ENCODE data around the gene SCN10A. TPM values are rescaled to one million over a fixed set of nuclear protein-coding genes. Genes with fewer than 3 reads are reported as not detected.

The SCN10A gene
- total RNA-seq, 2 donors from 2014 or later: not detected

DNA sequence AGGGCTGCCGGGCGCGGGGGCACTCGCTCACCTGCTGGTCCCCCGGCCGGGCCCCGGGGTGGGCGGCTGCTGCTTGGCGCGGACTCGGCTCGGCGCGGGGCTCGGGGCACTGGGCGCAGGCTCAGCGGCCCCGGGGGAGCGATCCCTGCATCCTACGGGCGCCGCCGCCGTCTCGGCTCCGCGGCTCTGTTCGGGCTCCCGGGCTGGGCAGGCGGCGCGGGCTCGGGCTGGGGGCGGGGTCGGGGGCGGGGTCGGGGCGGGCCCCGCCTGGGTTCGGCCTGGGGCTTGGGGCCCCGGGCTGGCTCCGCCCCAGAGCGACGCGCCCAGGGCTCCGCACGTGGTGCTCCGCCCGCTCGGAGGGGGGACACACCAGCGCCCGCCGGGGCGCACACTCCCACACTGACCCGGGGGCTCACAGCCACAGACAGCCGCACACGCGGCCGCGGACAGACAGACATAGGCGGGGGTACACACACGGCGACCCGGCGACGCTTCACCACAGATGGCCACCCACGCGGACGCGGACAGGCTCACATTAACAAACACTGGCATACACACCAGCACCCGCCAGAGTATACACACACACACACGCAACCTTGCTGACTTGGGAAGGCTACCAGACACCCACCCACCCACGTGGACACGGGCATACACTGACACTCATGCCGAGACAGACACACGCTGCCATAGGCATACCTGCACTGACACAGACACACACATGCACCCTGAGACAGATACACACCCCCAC is 166.3 kb downstream of the SCN10A start, which contains the start of gene SCN5A:
Gene SCN5A (minus strand): TSS at position 188 of the 748 bp plus-strand sequence. CDS start 16,380 bp downstream, outside the sequence.
- peaks cover 22% of the 10 kb centered on the region for H3K4me1 ChIP-seq
- H3K9me3 ChIP-seq: no peaks in the 10 kb centered on the region
- TF ChIP-seq POLR2A (IDR thresholded peaks at IDR 0.05): no peak
- TF ChIP-seq, protein P1, sequence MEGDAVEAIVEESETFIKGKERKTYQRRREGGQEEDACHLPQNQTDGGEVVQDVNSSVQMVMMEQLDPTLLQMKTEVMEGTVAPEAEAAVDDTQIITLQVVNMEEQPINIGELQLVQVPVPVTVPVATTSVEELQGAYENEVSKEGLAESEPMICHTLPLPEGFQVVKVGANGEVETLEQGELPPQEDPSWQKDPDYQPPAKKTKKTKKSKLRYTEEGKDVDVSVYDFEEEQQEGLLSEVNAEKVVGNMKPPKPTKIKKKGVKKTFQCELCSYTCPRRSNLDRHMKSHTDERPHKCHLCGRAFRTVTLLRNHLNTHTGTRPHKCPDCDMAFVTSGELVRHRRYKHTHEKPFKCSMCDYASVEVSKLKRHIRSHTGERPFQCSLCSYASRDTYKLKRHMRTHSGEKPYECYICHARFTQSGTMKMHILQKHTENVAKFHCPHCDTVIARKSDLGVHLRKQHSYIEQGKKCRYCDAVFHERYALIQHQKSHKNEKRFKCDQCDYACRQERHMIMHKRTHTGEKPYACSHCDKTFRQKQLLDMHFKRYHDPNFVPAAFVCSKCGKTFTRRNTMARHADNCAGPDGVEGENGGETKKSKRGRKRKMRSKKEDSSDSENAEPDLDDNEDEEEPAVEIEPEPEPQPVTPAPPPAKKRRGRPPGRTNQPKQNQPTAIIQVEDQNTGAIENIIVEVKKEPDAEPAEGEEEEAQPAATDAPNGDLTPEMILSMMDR (IDR thresholded peaks at IDR 0.05): peak in 1 of 7 experiments; percentile 3
- intact Hi-C loops (cut with DNase I): loop anchor here (10.0 kb wide), 1 partner anchor 125 kb away; no protein-coding TSS in a partner anchor
- peak; percentile 45 to 69 (median 52) for DNase-seq
- 1% methylated on average over 56 of the region's 76 CpGs; no CpG with 5 or more reads in 1 of the 2 donors for WGBS, 2 donors
- H3K36me3 ChIP-seq (replicated peaks in 1 of 2; ENCODE audit: insufficient read depth in 1 of 2, low read depth in 2 of 2): no peaks in the 10 kb centered on the region
- peaks cover 0 to 12% of the 10 kb centered on the region in 2 donors for H3K27me3 ChIP-seq
- H3K27ac ChIP-seq: no peak within 1 kb of the TSS
- peak; percentile 82 for ATAC-seq
- no peak within 1 kb of the TSS for H3K4me3 ChIP-seq

DNA sequence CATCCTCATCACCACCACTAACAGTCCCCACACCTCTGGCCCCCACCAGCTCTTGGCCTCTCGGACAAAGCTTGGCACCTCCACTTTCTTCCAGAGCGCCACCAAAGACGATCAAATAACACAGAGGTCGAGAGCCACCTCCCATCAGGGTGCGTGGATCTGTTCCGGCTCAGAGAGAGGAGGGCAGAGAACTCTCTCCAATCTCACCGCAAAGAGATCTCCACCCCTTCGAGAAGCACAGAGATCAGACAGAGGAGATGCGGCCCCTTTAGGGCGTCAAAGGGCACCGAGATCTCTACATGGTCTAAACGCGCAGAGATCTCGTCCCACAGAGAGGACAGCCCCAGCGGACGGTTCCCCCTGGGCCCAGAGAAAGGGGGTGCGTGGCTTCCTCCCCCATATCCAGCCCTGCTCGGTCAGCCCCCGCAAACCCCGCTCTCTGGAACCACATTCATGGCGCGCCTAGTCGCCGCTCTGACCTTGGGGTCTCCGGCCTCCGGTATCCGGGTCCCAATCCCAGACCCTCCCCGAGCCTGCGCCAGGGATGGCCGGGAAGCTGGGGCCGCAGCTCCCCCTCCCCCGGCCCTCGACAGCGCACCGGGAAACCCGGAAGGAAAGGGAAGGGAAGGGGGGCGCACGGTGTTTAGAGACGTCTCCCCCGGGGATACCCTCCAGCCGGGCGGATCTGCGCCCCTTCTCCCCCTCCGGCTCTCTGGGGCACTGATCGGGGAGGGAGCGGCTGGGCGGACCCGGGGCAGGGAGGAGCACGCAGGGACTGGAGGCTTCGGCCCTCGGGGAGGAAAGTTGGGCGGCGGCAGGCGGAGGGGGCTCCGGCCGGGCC is 167.1 kb downstream of the SCN10A start:
- intact Hi-C loops (cut with DNase I): no loop called here
- WGBS, 2 donors: 9 to 21% methylated on average over 10 to 45 of the region's 56 CpGs
- peaks cover 0 to 12% of the 10 kb centered on the region in 2 donors for H3K27me3 ChIP-seq

DNA sequence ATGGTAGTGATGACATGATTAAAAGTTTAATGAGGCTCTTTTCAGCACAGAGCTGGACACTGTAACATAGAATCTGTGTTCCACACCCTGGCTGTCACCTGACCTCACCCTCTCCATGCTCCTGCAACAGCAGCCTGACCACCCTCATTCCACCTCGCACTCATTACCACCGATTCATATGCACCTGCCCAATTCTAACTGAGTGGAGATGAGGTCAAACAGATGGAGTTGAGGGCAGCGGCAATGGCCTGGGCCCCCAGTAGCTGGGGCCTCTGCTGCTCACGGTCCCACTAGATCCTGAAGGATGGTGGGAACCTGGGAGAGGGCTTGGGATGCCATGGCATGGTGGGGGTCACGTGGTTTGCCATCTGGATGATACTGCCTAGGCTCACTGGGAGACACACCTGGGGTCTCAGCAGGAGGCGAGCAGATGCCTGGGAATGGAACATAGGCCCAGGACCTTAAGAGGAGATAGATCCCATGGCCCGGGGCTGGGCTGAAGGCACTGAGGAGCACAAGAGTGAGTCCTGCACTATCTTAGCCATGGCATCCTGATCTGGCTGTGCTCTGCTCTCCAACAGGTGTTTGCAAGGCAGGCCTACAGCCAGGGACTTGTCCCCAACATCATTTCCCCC is 167.9 kb downstream of the SCN10A start:
- Histone ChIP-seq H3K9me3 (no peaks in the 10 kb centered on the region), H3K27me3 (peaks cover 0 to 12% of the 10 kb centered on the region in 2 donors), H3K36me3 (replicated peaks in 1 of 2; ENCODE audit: insufficient read depth in 1 of 2, low read depth in 2 of 2) (no peaks in the 10 kb centered on the region), H3K27ac (no peak overlapping the region), H3K4me3 (no peak overlapping the region), H3K4me1 (peaks cover 22% of the 10 kb centered on the region)
- ATAC-seq (no peak), DNase-seq (no peak)
- WGBS, 2 donors: 91 to 94% methylated on average over 6 to 7 of the region's 7 CpGs
- intact Hi-C loops (cut with DNase I): no loop called here
- TF ChIP-seq, protein P1 (IDR thresholded peaks at IDR 0.05): no peak
- no peak for TF ChIP-seq POLR2A (IDR thresholded peaks at IDR 0.05)

More for the DNA sequence above, 167.1 kb downstream of the SCN10A start:
- Histone ChIP-seq H3K36me3 (replicated peaks in 1 of 2; ENCODE audit: insufficient read depth in 1 of 2, low read depth in 2 of 2) (no peaks in the 10 kb centered on the region), H3K4me1 (peaks cover 22% of the 10 kb centered on the region), H3K27ac (no peak overlapping the region), H3K9me3 (no peaks in the 10 kb centered on the region), H3K4me3 (no peak overlapping the region)
- ATAC-seq: peak; percentile 8
- TF ChIP-seq, protein P1 (IDR thresholded peaks at IDR 0.05): no peak
- TF ChIP-seq POLR2A (IDR thresholded peaks at IDR 0.05): no peak
- no peak for DNase-seq

DNA sequence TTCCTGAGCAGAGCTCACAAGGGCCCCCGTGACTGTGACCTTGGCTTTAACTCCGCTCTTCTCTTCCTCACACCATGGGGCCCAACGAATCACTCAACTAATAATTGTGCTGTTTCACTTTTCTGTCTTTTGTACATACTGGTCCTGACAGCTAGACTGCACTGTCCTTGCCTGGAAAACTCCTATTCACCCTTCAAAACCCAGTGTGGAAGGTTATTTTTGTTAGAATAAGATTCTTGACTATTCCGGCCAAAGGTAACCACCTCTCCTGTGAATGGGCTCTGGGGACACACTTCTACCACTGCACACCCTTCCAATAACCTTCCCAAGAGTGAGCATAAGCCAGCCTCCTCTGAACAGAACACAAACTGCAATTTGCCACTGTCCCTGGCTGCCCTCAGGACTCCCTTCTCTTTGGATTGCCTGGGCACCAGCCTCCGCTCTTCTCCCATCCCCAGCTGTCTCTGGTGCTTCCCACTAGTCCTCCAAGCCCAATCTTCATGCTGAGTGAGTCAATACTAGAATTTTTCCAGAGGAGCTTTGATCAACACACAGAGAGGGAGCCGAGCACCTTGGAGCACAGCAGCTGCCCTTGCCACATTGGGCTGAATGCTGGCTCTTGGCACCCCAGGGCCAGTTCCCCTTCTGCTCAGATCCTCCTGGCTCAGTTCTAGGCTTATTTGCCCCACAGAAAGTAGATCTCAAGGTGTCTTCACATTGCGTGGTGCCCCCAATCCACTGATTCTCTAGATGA is 168.6 kb downstream of the SCN10A start:
- no peaks in the 10 kb centered on the region for H3K9me3 ChIP-seq

More for the DNA sequence above, 168.6 kb downstream of the SCN10A start:
- intact Hi-C loops (cut with DNase I): no loop called here
- Histone ChIP-seq H3K4me1 (peaks cover 22% of the 10 kb centered on the region), H3K36me3 (replicated peaks in 1 of 2; ENCODE audit: insufficient read depth in 1 of 2, low read depth in 2 of 2) (no peaks in the 10 kb centered on the region), H3K27me3 (peaks cover 0 to 12% of the 10 kb centered on the region in 2 donors), H3K4me3 (no peak overlapping the region), H3K27ac (no peak overlapping the region)
- ATAC-seq (no peak), DNase-seq (no peak)
- TF ChIP-seq, protein P1 (IDR thresholded peaks at IDR 0.05): no peak
- no peak for TF ChIP-seq POLR2A (IDR thresholded peaks at IDR 0.05)
- 78 to 79% methylated on average over 7 of the region's 7 CpGs for WGBS, 2 donors

All from body of pancreas (tissue), 4 donors.